C4-2B (cell line): ENCODE results near the gene COA8.
A peak's percentile ranks its signal among the peaks of the same experiment; 100 is the strongest.

ENCODE experiments used
- H3K27ac ChIP-seq: fragments of 450-650 bp; 2 replicates; pipeline ENCODE4 v1.5.1; 2017
- CTCF ChIP-seq: fragments of 450-650 bp; conservative IDR thresholded peaks from 2 replicates; pipeline ENCODE4 v1.5.1; 2017; ENCODE audit warnings: mild to moderate bottlenecking
- ZFX ChIP-seq: fragments of 450-650 bp; IDR thresholded peaks from 2 replicates; pipeline ENCODE4 v1.6.1; 2017

The COA8 gene

GRCh38 chr14:103559766-103560165, 3.0 kb upstream of the COA8 start:
- no peak overlapping the region for H3K27ac ChIP-seq

GRCh38 chr14:103560691-103561090, 2.1 kb upstream of the COA8 start:
- no peak overlapping the region for H3K27ac ChIP-seq
- TF ChIP-seq CTCF, result no peak
- TF ChIP-seq ZFX, result no peak

More at GRCh38 chr14:103559766-103560165, 3.0 kb upstream of the COA8 start:
- no peak for TF ChIP-seq CTCF
- TF ChIP-seq ZFX, result no peak

- peak overlapping the region; percentile 96 for H3K27ac ChIP-seq
- TF ChIP-seq CTCF (no peak; the same call in 1 of the 2 replicates), ZFX (no peak)
These were observed 1.2 kb upstream of the COA8 start for GRCh38 chr14:103561381-103562178.

GRCh38 chr14:103562179-103562428, 656 bp upstream of the COA8 start:
- TF ChIP-seq ZFX, result peak; percentile 92
- TF ChIP-seq CTCF, result no peak

GRCh38 chr14:103563226-103563620, 463 bp downstream of the COA8 start:
- TF ChIP-seq CTCF (no peak), ZFX (peak; percentile 49; the same call in 1 of the 2 replicates)
- H3K27ac ChIP-seq, result peak overlapping the region; percentile 96

More at GRCh38 chr14:103562179-103562428, 656 bp upstream of the COA8 start:
- peak overlapping the region; percentile 96 for H3K27ac ChIP-seq

- TF ChIP-seq ZFX, result no peak
- no peak; the same call in 1 of the 2 replicates for TF ChIP-seq CTCF
- peak overlapping the region; percentile 96 for H3K27ac ChIP-seq
These were observed 1.2 kb downstream of the COA8 start for GRCh38 chr14:103563844-103564505.

- peak overlapping the region; percentile 46 for H3K27ac ChIP-seq
- TF ChIP-seq ZFX, result no peak
- no peak for TF ChIP-seq CTCF
These were observed 6.2 kb downstream of the COA8 start for GRCh38 chr14:103568952-103569351.
